Endothelial cell of umbilical vein (primary cell): ENCODE data around the gene ARHGEF1. TPM values are rescaled to one million over a fixed set of nuclear protein-coding genes. Genes with fewer than 3 reads are reported as not detected.
A peak's percentile ranks its signal among the peaks of the same experiment; 100 is the strongest.

Experiments used
- BruUV-seq: library from RNA; stranded (reverse); fragments of 400-500 nt; replicated peaks from 2 replicates; lab custom pipeline; 2021; lab: Mats Ljungman, UMichigan
- CTCF ChIA-PET: fragments of 300-600, 350-600 bp; sonication (Branson Sonifier 250); formaldehyde crosslinking; loops from one replicate; lab custom pipeline; 2021; ENCODE audit warnings: antibody characterized with exemption, inconsistent platforms; lab: Charles Lee
- POLR2A ChIA-PET: fragments of 300-600, 350-600 bp; sonication (Branson Sonifier 250); formaldehyde crosslinking; loops from one replicate; lab custom pipeline; 2021; ENCODE audit warnings: antibody characterized with exemption, inconsistent platforms; lab: Charles Lee
- DNase-seq: peaks from one replicate; pipeline ENCODE4 v3.0.0-alpha.2; 2011; ENCODE audit warnings: low read depth, low spot score
- FAIRE-seq: peaks from 2 replicates; lab custom pipeline; 2011; peaks lifted over from hg19 to GRCh38; lab: Jason Lieb, UNC
- H2AFZ ChIP-seq: 2 replicates; pipeline ENCODE4 v1.6.0; 2012; ENCODE audit warnings: low read depth, low read length, control low read depth, inconsistent platforms
- H3K27ac ChIP-seq: 2 replicates; pipeline ENCODE4 v1.5.1; 2011; ENCODE audit warnings: low read depth, mild to moderate bottlenecking, control low read depth, low read length, moderate library complexity; ENCODE audit not compliant: insufficient read depth
- H3K27me3 ChIP-seq, 2 experiments: 2 replicates each; pipeline versions ENCODE4 v1.6.0 to v1.6.1; 2011; ENCODE audit warnings: low read length in 2 of 2, mixed read lengths in 1 of 2; ENCODE audit not compliant: control insufficient read depth in 2 of 2, insufficient read depth in 2 of 2
- H3K36me3 ChIP-seq, 2 experiments: 2 replicates in 1 of 2; 3 replicates in 1 of 2; pipeline ENCODE4 v1.5.1; 2011; ENCODE audit warnings: low read length in 2 of 2, mild to moderate bottlenecking in 1 of 2, moderate library complexity in 1 of 2; ENCODE audit not compliant: control insufficient read depth in 2 of 2, insufficient read depth in 2 of 2; ENCODE audit errors: extremely low read depth in 1 of 2
- H3K4me1 ChIP-seq: 3 replicates; pipeline ENCODE4 v1.5.1; 2011; ENCODE audit warnings: mild to moderate bottlenecking, low read length; ENCODE audit not compliant: control insufficient read depth, insufficient read depth; ENCODE audit errors: extremely low read depth
- H3K4me2 ChIP-seq: 2 replicates; pipeline ENCODE4 v1.6.1; 2011; ENCODE audit warnings: low read length, control low read depth, mixed read lengths; ENCODE audit not compliant: insufficient read depth
- H3K4me3 ChIP-seq, 3 experiments: fragments of 200-600 bp in 1 of 3; sonication (generic), shearing (Covaris generic) in 1 of 3; replicated peaks in 1 of 3; 2 replicates each; pipeline ENCODE4 v1.5.1; 2011 to 2016; ENCODE audit warnings: control low read depth in 3 of 3, low read length in 3 of 3, mild to moderate bottlenecking in 2 of 3, inconsistent platforms in 1 of 3, low read depth in 1 of 3, moderate library complexity in 1 of 3; ENCODE audit not compliant: insufficient read depth in 1 of 3
- H3K79me2 ChIP-seq: 2 replicates; pipeline ENCODE4 v1.6.0; 2012; ENCODE audit warnings: low read length, inconsistent platforms; ENCODE audit not compliant: control insufficient read depth, insufficient read depth
- H3K9ac ChIP-seq: replicated peaks from 2 replicates; pipeline ENCODE3; 2011; ENCODE audit warnings: low read length, control low read depth; ENCODE audit not compliant: insufficient read depth; ENCODE audit errors: extremely low read depth
- H3K9me1 ChIP-seq: replicated peaks from 3 replicates; pipeline ENCODE4 v1.6.0; 2011; ENCODE audit warnings: mild to moderate bottlenecking, low read length; ENCODE audit not compliant: control insufficient read depth, insufficient read depth; ENCODE audit errors: extremely low read depth
- H3K9me3 ChIP-seq: replicated peaks from 2 replicates; pipeline ENCODE4 v1.5.1; 2012; ENCODE audit warnings: low read length, inconsistent platforms; ENCODE audit not compliant: control insufficient read depth, insufficient read depth
- H4K20me1 ChIP-seq: replicated peaks from 2 replicates; pipeline ENCODE3; 2011; ENCODE audit warnings: mild to moderate bottlenecking, low read length; ENCODE audit not compliant: control insufficient read depth, insufficient read depth; ENCODE audit errors: extremely low read depth
- CTCF ChIP-seq, 2 donors: IDR thresholded peaks; 1 replicate in 1 of 2; 2 replicates in 1 of 2; pipeline ENCODE4 v1.5.1; 2011; ENCODE audit warnings: low read length in 2 of 2, mild to moderate bottlenecking in 2 of 2, moderate library complexity in 2 of 2, control low read depth in 1 of 2, inconsistent platforms in 1 of 2, low read depth in 1 of 2; ENCODE audit not compliant: insufficient read depth in 1 of 2; ENCODE audit errors: extremely low read depth in 1 of 2
- EZH2 ChIP-seq: IDR thresholded peaks from 2 replicates; pipeline ENCODE4 v1.6.1; 2012; ENCODE audit warnings: borderline replicate concordance, low read depth, mild to moderate bottlenecking, moderate library complexity, low read length, inconsistent platforms; ENCODE audit not compliant: severe bottlenecking
- FOS ChIP-seq: IDR thresholded peaks from 2 replicates; pipeline ENCODE4 v1.6.1; 2011; ENCODE audit warnings: mild to moderate bottlenecking, low read length, moderate library complexity, borderline replicate concordance; ENCODE audit not compliant: insufficient read depth
- JUN ChIP-seq: IDR thresholded peaks from 2 replicates; pipeline ENCODE4 v1.6.1; 2011; ENCODE audit warnings: borderline replicate concordance, low read depth; ENCODE audit not compliant: insufficient read length, insufficient read depth
- MYC ChIP-seq: IDR thresholded peaks from one replicate; pipeline ENCODE4 v1.6.1; 2011; ENCODE audit warnings: mild to moderate bottlenecking, low read depth, low read length
- POLR2A ChIP-seq: IDR thresholded peaks from 2 replicates; pipeline ENCODE4 v1.6.1; 2012; ENCODE audit warnings: low read depth, mild to moderate bottlenecking, control low read depth, low read length
- dilution Hi-C: fragments of 300-500 bp; cut with MboI; formaldehyde crosslinking; loops from one replicate; pipeline ENCODE4 v1.15.0; 2019; ENCODE audit warnings: low sequenced_read_pairs; ENCODE audit not compliant: extremely low pct_ligation_motif_present
- intact Hi-C: fragments of 100-400 bp; cut with micrococcal nuclease; formaldehyde crosslinking; loops from one replicate; pipeline ENCODE4 v1.10.0; 2022
- polyA plus RNA-seq, 4 experiments: library from polyadenylated mRNA; depleted of rRNA in 3 of 4; stranded (reverse) in 3 of 4; unstranded in 1 of 4; fragments of >200 nt; gene quantifications; 2 replicates each; pipeline versions ENCODE4 v1.2.1 to v1.2.3, GENCODE V29; 2011 to 2012; ENCODE audit warnings: missing spikeins in 1 of 4
- total RNA-seq: library from RNA; stranded (reverse); gene quantifications from 2 replicates; pipeline ENCODE4 v1.2.3, GENCODE V29; 2021

ARHGEF1 gene
- total and polyA plus RNA-seq, 2 donors (not counting 3 experiments of a cell fraction or from before 2014, with no cell fraction given), result 65.4 to 123 TPM

DNA sequence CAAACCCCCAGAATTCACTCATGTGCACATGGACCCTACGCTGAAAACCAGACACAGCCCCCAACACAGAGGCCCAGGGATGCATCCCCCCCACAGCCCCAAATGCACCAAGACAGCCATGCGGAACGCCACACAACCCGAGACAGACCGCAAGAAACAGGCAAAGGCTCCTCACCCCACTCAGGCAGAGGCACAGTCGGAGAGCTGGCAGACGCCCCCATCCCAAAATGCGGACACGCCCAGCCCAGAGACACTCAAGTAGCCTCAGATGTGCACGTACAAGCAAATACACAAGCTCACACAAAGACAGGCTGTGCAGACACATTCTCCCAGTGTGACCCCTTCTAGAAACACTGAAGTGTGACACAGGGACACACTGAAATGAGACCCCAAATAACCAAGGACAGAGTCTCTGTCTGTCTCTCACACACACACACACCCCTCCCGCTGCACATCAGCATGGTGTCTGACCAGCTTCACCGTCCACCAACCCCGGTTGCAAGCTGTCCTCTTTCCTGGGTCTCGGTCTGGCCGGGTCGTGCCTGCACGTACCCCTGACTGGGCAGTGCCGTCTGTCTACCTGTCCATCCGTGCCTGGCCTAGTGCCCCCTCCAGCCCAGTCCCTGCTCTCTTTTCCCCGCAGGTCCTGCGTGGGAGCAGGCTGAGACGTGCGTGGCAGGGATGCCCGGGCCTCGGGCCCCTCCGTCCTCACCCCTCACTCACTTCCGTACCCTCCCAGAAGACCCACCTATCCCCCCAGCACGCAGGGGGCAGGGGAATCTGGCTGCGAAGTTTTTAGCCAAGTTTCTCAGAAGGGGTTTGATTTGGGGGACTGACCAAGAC is 29.1 kb downstream of the ARHGEF1 start:
- H3K4me3 ChIP-seq, result no peak overlapping the region
- no TSS peak for BruUV-seq
- H3K9me3 ChIP-seq, result no peaks in the 10 kb centered on the region
- no peaks in the 10 kb centered on the region for H3K79me2 ChIP-seq
- H3K4me2 ChIP-seq, result no peak overlapping the region
- TF ChIP-seq POLR2A (no peak), JUN (no peak), EZH2 (peak; percentile 98), FOS (no peak)
- no peaks in the 10 kb centered on the region for H3K36me3 ChIP-seq
- no peaks in the 10 kb centered on the region for H4K20me1 ChIP-seq
- no peaks in the 10 kb centered on the region for H3K4me1 ChIP-seq
- no peak overlapping the region for H3K9ac ChIP-seq
- FAIRE-seq (no peak), DNase-seq (no peak)
- no peak overlapping the region for H3K27ac ChIP-seq
- CTCF ChIA-PET, result no interaction called here
- intact Hi-C loops (no loop called here), dilution Hi-C loops (no loop called here)
- POLR2A ChIA-PET, result no interaction called here
- peaks cover 46 to 56% of the 10 kb centered on the region in 2 experiments for H3K27me3 ChIP-seq
- no peak overlapping the region for H2AFZ ChIP-seq
- no peaks in the 10 kb centered on the region for H3K9me1 ChIP-seq

DNA sequence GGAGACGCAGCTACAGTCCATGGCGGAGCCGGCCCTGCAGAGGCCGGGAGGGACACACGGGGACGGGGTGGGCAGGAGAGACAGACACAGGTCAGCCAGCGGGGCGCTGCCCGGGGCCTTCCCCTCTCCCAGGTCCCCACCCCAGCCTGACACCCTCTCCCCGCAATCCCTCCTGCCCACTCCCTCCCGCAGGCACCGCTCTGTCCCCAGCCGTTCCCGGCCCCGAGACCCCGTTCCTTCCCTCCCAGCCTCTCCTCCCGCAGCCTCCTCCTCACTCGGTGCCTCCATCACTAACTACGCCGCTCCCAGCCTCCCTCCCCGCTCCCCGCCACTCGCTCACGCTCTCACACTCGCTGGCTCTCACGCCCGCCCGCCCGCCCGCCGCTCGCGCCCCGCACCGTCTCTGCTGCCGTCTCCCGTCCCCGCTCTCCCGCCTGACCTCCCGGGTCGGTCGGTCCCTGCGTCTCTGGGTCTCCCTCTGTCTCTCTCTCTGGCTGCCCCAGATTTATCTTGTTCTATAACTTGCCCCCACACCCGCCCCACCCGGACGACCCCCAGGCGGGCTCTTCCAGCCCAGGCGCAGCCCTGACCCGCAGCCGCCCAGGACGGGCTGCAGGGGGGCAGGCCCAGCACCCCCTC is 30.0 kb downstream of the ARHGEF1 start:
- BruUV-seq, result no TSS peak
- CTCF ChIA-PET, result no interaction called here
- POLR2A ChIA-PET, result no interaction called here
- H3K9me1 ChIP-seq, result no peaks in the 10 kb centered on the region
- no peaks in the 10 kb centered on the region for H3K79me2 ChIP-seq
- intact Hi-C loops, result no loop called here
- DNase-seq, result no peak
- FAIRE-seq, result no peak
- dilution Hi-C loops, result no loop called here
- no peaks in the 10 kb centered on the region for H3K9me3 ChIP-seq
- H3K9ac ChIP-seq, result no peak overlapping the region
- H3K4me1 ChIP-seq, result no peaks in the 10 kb centered on the region
- H3K27me3 ChIP-seq, result peaks cover 47 to 59% of the 10 kb centered on the region in 2 experiments
- H3K4me2 ChIP-seq, result no peak overlapping the region
- TF ChIP-seq MYC (no peak), CTCF (IDR thresholded peaks at IDR 0.05; ENCODE audit: extremely low read depth in 1 of 2, insufficient read depth in 1 of 2, low read depth in 1 of 2, low read length in 2 of 2) (no peak), EZH2 (peak; percentile 74)
- H3K4me3 ChIP-seq, result no peak overlapping the region
- no peak overlapping the region for H3K27ac ChIP-seq
- no peak overlapping the region for H2AFZ ChIP-seq
- H4K20me1 ChIP-seq, result no peaks in the 10 kb centered on the region
- no peaks in the 10 kb centered on the region for H3K36me3 ChIP-seq
